Measurements from ENCODE around the gene SBF2.

Gene SBF2

GRCh38 chr11:9797300-9797699 lies 496.7 kb downstream of the SBF2 start:
- Histone ChIP-seq H3K27ac (ENCODE audit: low read depth, low read length) (no peak overlapping the region), H3K9me2 (replicated peaks; ENCODE audit: insufficient read depth, low read length) (no peaks in the 10 kb centered on the region), H2AFZ (ENCODE audit: low read depth, low read length, severe bottlenecking) (no peak overlapping the region), H3K9ac (ENCODE audit: low read length) (no peak overlapping the region), H3K4me2 (ENCODE audit: low read depth, low read length, poor library complexity, severe bottlenecking) (no peak overlapping the region), H3K9me3 (ENCODE audit: insufficient read depth, low read length) (no peaks in the 10 kb centered on the region), H3K36me3 (ENCODE audit: low read length) (no peaks in the 10 kb centered on the region), H4K20me1 (ENCODE audit: low read depth, low read length) (no peaks in the 10 kb centered on the region), H3F3A (ENCODE audit: insufficient read depth) (no peaks in the 10 kb centered on the region), H3K4me3 (ENCODE audit: insufficient read depth, low read length, poor library complexity, severe bottlenecking) (no peak overlapping the region), H3K79me2 (ENCODE audit: insufficient read depth, low read length) (no peaks in the 10 kb centered on the region), H3K27me3 (ENCODE audit: low read length) (no peaks in the 10 kb centered on the region)
- no peak for TF ChIP-seq EZH2phosphoT487 (conservative IDR thresholded peaks at IDR 0.05; ENCODE audit: low read length)
- TF ChIP-seq, protein P1, sequence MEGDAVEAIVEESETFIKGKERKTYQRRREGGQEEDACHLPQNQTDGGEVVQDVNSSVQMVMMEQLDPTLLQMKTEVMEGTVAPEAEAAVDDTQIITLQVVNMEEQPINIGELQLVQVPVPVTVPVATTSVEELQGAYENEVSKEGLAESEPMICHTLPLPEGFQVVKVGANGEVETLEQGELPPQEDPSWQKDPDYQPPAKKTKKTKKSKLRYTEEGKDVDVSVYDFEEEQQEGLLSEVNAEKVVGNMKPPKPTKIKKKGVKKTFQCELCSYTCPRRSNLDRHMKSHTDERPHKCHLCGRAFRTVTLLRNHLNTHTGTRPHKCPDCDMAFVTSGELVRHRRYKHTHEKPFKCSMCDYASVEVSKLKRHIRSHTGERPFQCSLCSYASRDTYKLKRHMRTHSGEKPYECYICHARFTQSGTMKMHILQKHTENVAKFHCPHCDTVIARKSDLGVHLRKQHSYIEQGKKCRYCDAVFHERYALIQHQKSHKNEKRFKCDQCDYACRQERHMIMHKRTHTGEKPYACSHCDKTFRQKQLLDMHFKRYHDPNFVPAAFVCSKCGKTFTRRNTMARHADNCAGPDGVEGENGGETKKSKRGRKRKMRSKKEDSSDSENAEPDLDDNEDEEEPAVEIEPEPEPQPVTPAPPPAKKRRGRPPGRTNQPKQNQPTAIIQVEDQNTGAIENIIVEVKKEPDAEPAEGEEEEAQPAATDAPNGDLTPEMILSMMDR (IDR thresholded peaks at IDR 0.05; ENCODE audit: insufficient read depth, low read length, poor library complexity, severe bottlenecking), result no peak

GRCh38 chr11:9796854-9797253 lies 497.2 kb downstream of the SBF2 start:
- no peaks in the 10 kb centered on the region for H3K79me2 ChIP-seq (ENCODE audit: insufficient read depth, low read length)
- H3K9ac ChIP-seq (ENCODE audit: low read length), result no peak overlapping the region
- no peaks in the 10 kb centered on the region for H4K20me1 ChIP-seq (ENCODE audit: low read depth, low read length)
- H3F3A ChIP-seq (ENCODE audit: insufficient read depth), result no peaks in the 10 kb centered on the region
- H3K4me3 ChIP-seq (ENCODE audit: insufficient read depth, low read length, poor library complexity, severe bottlenecking), result no peak overlapping the region
- no peak overlapping the region for H3K4me2 ChIP-seq (ENCODE audit: low read depth, low read length, poor library complexity, severe bottlenecking)
- no peaks in the 10 kb centered on the region for H3K36me3 ChIP-seq (ENCODE audit: low read length)
- H3K27me3 ChIP-seq (ENCODE audit: low read length), result no peaks in the 10 kb centered on the region
- H3K9me2 ChIP-seq (replicated peaks; ENCODE audit: insufficient read depth, low read length), result no peaks in the 10 kb centered on the region
- no peaks in the 10 kb centered on the region for H3K9me3 ChIP-seq (ENCODE audit: insufficient read depth, low read length)
- no peak overlapping the region for H3K27ac ChIP-seq (ENCODE audit: low read depth, low read length)
- H2AFZ ChIP-seq (ENCODE audit: low read depth, low read length, severe bottlenecking), result no peak overlapping the region
- TF ChIP-seq, protein P1 (IDR thresholded peaks at IDR 0.05; ENCODE audit: insufficient read depth, low read length, poor library complexity, severe bottlenecking), result no peak
- no peak for TF ChIP-seq EZH2phosphoT487 (conservative IDR thresholded peaks at IDR 0.05; ENCODE audit: low read length)

DNA sequence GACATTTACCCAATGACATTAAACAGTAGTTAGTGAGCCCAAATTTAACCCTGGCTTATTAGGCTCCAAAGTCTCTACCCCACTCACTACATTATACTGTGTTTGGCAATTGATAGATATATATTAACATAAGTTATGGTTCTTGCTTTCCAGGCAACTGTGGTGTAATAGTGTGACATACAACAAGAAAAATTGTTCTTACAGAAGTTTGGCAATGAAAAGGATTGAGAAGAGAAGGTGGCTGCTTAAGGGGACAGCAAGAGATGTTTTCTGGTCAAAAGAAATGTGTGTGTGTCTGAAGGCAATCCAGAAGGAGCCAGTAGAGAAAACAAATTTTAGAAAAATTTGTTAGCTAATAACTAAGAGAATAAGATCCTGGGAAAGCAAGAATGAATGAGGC lies 497.8 kb downstream of the SBF2 start:
- H3F3A ChIP-seq (ENCODE audit: insufficient read depth), result no peaks in the 10 kb centered on the region
- H4K20me1 ChIP-seq (ENCODE audit: low read depth, low read length), result no peaks in the 10 kb centered on the region
- H2AFZ ChIP-seq (ENCODE audit: low read depth, low read length, severe bottlenecking), result no peak overlapping the region
- no peaks in the 10 kb centered on the region for H3K79me2 ChIP-seq (ENCODE audit: insufficient read depth, low read length)
- H3K27ac ChIP-seq (ENCODE audit: low read depth, low read length), result no peak overlapping the region
- no peaks in the 10 kb centered on the region for H3K9me3 ChIP-seq (ENCODE audit: insufficient read depth, low read length)
- no peaks in the 10 kb centered on the region for H3K27me3 ChIP-seq (ENCODE audit: low read length)
- no peak overlapping the region for H3K4me3 ChIP-seq (ENCODE audit: insufficient read depth, low read length, poor library complexity, severe bottlenecking)
- no peak overlapping the region for H3K9ac ChIP-seq (ENCODE audit: low read length)
- TF ChIP-seq, protein P1 (IDR thresholded peaks at IDR 0.05; ENCODE audit: insufficient read depth, low read length, poor library complexity, severe bottlenecking), result no peak
- no peak for TF ChIP-seq EZH2phosphoT487 (conservative IDR thresholded peaks at IDR 0.05; ENCODE audit: low read length)
- no peaks in the 10 kb centered on the region for H3K9me2 ChIP-seq (replicated peaks; ENCODE audit: insufficient read depth, low read length)
- H3K36me3 ChIP-seq (ENCODE audit: low read length), result no peaks in the 10 kb centered on the region
- H3K4me2 ChIP-seq (ENCODE audit: low read depth, low read length, poor library complexity, severe bottlenecking), result no peak overlapping the region

All from SU-DHL-6 (cell line).